ENCODE data around the gene SOS1.

DNA sequence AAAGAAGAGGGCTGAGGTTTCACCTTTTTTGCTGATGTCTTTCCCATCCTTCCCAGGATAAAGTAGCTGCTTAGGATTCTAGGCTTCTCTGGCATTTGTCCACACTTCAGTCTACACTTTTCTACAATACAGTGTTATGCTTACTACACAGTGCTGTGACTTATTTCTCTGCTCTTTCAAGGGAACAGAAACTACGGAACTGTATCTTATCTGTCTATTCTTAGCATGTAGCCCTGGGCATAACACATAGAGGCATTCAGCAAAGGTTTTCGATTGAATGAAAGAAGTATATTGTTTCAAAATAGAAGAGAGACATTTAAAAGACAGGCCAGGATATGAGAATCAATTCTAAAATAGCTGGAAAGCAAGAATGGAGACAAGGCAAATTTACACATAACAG, 120.3 kb downstream of the SOS1 start:
- TF ChIP-seq POLR2AphosphoS5 (IDR thresholded peaks at IDR 0.05; ENCODE audit: low read depth, low read length): no peak
- TF ChIP-seq SPI1 (IDR thresholded peaks at IDR 0.05; ENCODE audit: low read depth, low read length): 0 out of 2 replicates have a peak, but pooled peaks have one; percentile 27
- TF ChIP-seq POLR2A (IDR thresholded peaks at IDR 0.05; ENCODE audit: low read depth, low read length): no peak
